Spinal cord (tissue), 10 donors: ENCODE data around the gene SOX18. TPM values are rescaled to one million over a fixed set of nuclear protein-coding genes. Genes with fewer than 3 reads are reported as not detected.
A peak's percentile ranks its signal among the peaks of the same experiment; 100 is the strongest.

Experiments used
- DNase-seq, 6 donors: peaks; one replicate each; pipeline versions ENCODE4 v3.0.0 to v3.0.0-alpha.2; 2013 to 2015; ENCODE audit warnings: low spot score in 6 of 6, low read depth in 4 of 6
- H3K27ac ChIP-seq: one replicate; pipeline ENCODE4 v1.5.1; 2013; ENCODE audit warnings: low read depth, low read length, control low read depth
- H3K27me3 ChIP-seq: one replicate; pipeline ENCODE4 v1.6.1; 2013; ENCODE audit warnings: low read length; ENCODE audit not compliant: control insufficient read depth, insufficient read depth
- H3K36me3 ChIP-seq: one replicate; pipeline ENCODE4 v1.6.1; 2013; ENCODE audit warnings: low read length; ENCODE audit not compliant: control insufficient read depth, insufficient read depth
- H3K4me1 ChIP-seq: one replicate; pipeline ENCODE4 v1.6.1; 2013; ENCODE audit warnings: low read length; ENCODE audit not compliant: control insufficient read depth, insufficient read depth
- H3K4me3 ChIP-seq: one replicate; pipeline ENCODE4 v1.5.1; 2013; ENCODE audit warnings: low read depth, low read length, control low read depth
- H3K9me3 ChIP-seq: one replicate; pipeline ENCODE4 v1.6.1; 2013; ENCODE audit warnings: low read length; ENCODE audit not compliant: control insufficient read depth, insufficient read depth
- WGBS: methylation state at CpG from one replicate; pipeline ENCODE4 v1.1.5; 2013; ENCODE audit warnings: missing lambda C conversion rate; ENCODE audit not compliant: insufficient coverage; 5-methylcytosine and 5-hydroxymethylcytosine counted together
- polyA plus RNA-seq, 2 donors: library from polyadenylated mRNA; unstranded; fragments of 120-200 nt; gene quantifications; one replicate each; pipeline ENCODE4 v1.2.1, GENCODE V29; 2013; ENCODE audit not compliant: insufficient read length in 2 of 2
- total RNA-seq, 2 donors: library from RNA; depleted of rRNA in 1 of 2; stranded (reverse); fragments of 120-200 nt in 1 of 2; fragments of >200 nt in 1 of 2; gene quantifications; one replicate each; pipeline versions ENCODE4 v1.2.3 to v1.2.4, GENCODE V29; 2013 to 2014
- donor health status: healthy.

Gene SOX18
- total and polyA plus RNA-seq, 4 donors: 2.4 to 12.3 (median 5.8) TPM

GRCh38 chr20:64081624-64081964 is 32.2 kb upstream of the SOX18 start:
- Histone ChIP-seq H3K36me3 (peaks cover 10% of the 10 kb centered on the region), H3K9me3 (no peaks in the 10 kb centered on the region), H3K27ac (no peak overlapping the region), H3K27me3 (peaks cover 12% of the 10 kb centered on the region), H3K4me3 (no peak overlapping the region), H3K4me1 (peaks cover 65% of the 10 kb centered on the region)
- DNase-seq: no peak
- WGBS: 82% methylated on average over 6 of the region's 6 CpGs

- H3K36me3 ChIP-seq: peaks cover 15% of the 10 kb centered on the region
- H3K4me3 ChIP-seq: peak overlapping the region; percentile 60
- peaks cover 70% of the 10 kb centered on the region for H3K4me1 ChIP-seq
- no peak for DNase-seq
- peak overlapping the region; percentile 7 for H3K27ac ChIP-seq
- H3K9me3 ChIP-seq: no peaks in the 10 kb centered on the region
- peaks cover 12% of the 10 kb centered on the region for H3K27me3 ChIP-seq
- 55% methylated on average over 10 of the region's 17 CpGs for WGBS
Observed at GRCh38 chr20:64080813-64081623, 31.6 kb upstream of the SOX18 start.

- Histone ChIP-seq H3K9me3 (no peaks in the 10 kb centered on the region), H3K27me3 (peaks cover 12% of the 10 kb centered on the region), H3K36me3 (peaks cover 23% of the 10 kb centered on the region), H3K4me3 (peak within 1 kb of the TSS; percentile 64), H3K4me1 (peaks cover 70% of the 10 kb centered on the region), H3K27ac (peak within 1 kb of the TSS; percentile 69)
- no peak for DNase-seq
- 5% methylated on average over 62 of the region's 62 CpGs for whole genome bisulfite sequencing
Observed at GRCh38 chr20:64080013-64080812, 30.8 kb upstream of the SOX18 start, which contains the start of gene OPRL1. Gene OPRL1 (plus strand): TSS chr20:64080082. CDS start chr20:64092721, 12,639 bp downstream.

- peak in 3 of 6 donors; percentile 79 to 92 (median 90) for DNase-seq
- peak within 1 kb of the TSS; percentile 64 for H3K4me3 ChIP-seq
- no peaks in the 10 kb centered on the region for H3K9me3 ChIP-seq
- peaks cover 62% of the 10 kb centered on the region for H3K4me1 ChIP-seq
- peak within 1 kb of the TSS; percentile 69 for H3K27ac ChIP-seq
- peaks cover 31% of the 10 kb centered on the region for H3K36me3 ChIP-seq
- H3K27me3 ChIP-seq: peaks cover 5% of the 10 kb centered on the region
- under 1% methylated on average over 65 of the region's 73 CpGs for WGBS
Observed at GRCh38 chr20:64079273-64080012, 30.0 kb upstream of the SOX18 start, which contains the start of gene RGS19. Gene RGS19 (minus strand): TSS chr20:64079518. CDS start chr20:64076886, 2,632 bp downstream.

GRCh38 chr20:64078934-64079272 is 29.5 kb upstream of the SOX18 start:
- no peak overlapping the region for H3K27ac ChIP-seq
- H3K36me3 ChIP-seq: peaks cover 36% of the 10 kb centered on the region
- peak overlapping the region; percentile 64 for H3K4me3 ChIP-seq
- WGBS: 21% methylated on average over 2 of the region's 4 CpGs
- H3K9me3 ChIP-seq: no peaks in the 10 kb centered on the region
- H3K27me3 ChIP-seq: peaks cover 4% of the 10 kb centered on the region
- H3K4me1 ChIP-seq: peaks cover 59% of the 10 kb centered on the region
- DNase-seq: no peak

- WGBS: 71% methylated on average over 12 of the region's 15 CpGs
- no peaks in the 10 kb centered on the region for H3K9me3 ChIP-seq
- no peak overlapping the region for H3K27ac ChIP-seq
- peak overlapping the region; percentile 64 for H3K4me3 ChIP-seq
- peaks cover 44% of the 10 kb centered on the region for H3K36me3 ChIP-seq
- peaks cover 54% of the 10 kb centered on the region for H3K4me1 ChIP-seq
- no peak for DNase-seq
- peaks cover 3% of the 10 kb centered on the region for H3K27me3 ChIP-seq
Observed at GRCh38 chr20:64077876-64078551, 28.6 kb upstream of the SOX18 start.

GRCh38 chr20:64077541-64077875 is 28.1 kb upstream of the SOX18 start:
- 82% methylated on average over 6 of the region's 7 CpGs for WGBS
- Histone ChIP-seq H3K27ac (no peak overlapping the region), H3K36me3 (peaks cover 48% of the 10 kb centered on the region), H3K9me3 (no peaks in the 10 kb centered on the region), H3K27me3 (no peaks in the 10 kb centered on the region), H3K4me1 (peaks cover 49% of the 10 kb centered on the region), H3K4me3 (no peak overlapping the region)
- no peak for DNase-seq

GRCh38 chr20:64077094-64077493 is 27.7 kb upstream of the SOX18 start:
- peaks cover 52% of the 10 kb centered on the region for H3K36me3 ChIP-seq
- no peak overlapping the region for H3K27ac ChIP-seq
- H3K4me1 ChIP-seq: peaks cover 44% of the 10 kb centered on the region
- H3K9me3 ChIP-seq: no peaks in the 10 kb centered on the region
- 77% methylated on average over 5 of the region's 8 CpGs for WGBS
- DNase-seq: no peak
- H3K27me3 ChIP-seq: no peaks in the 10 kb centered on the region
- H3K4me3 ChIP-seq: no peak overlapping the region
